Measurements from ENCODE around the gene TGFBI. TPM values are rescaled to one million over a fixed set of nuclear protein-coding genes. Genes with fewer than 3 reads are reported as not detected.

TGFBI gene
- total and polyA plus RNA-seq, 9 of the 15 experiments (the other 6 are each of a cell fraction or from before 2014, with no cell fraction given): 0.05 to 0.62 (median 0.08) TPM; not detected in 6

DNA sequence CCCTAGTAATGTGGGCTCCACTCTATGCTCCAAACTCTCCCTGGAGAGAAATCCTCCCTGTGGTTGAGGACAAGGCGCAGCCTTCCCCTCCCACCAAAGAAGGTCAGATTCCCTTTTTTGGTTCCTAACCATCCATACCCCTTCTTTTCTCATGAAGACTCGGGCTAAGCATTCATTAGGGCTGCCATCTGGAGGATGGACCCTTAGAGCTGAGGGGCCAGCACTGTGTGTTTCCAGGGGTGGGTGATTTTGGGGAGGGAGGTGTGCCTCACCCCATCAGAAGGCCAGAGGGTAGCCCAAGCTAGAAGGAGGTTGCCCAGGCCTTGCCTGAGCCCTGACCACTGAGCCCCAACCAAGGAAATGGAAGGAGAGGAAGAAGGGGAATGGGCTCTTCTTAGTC is 36.8 kb downstream of the TGFBI start:
- H3K9ac ChIP-seq (ENCODE audit: insufficient read depth in 1 of 2, low read depth in 2 of 2, low read length in 2 of 2): no peak overlapping the region
- no peaks in the 10 kb centered on the region; the same call in 1 of the 2 replicates for H4K20me1 ChIP-seq (replicated peaks; ENCODE audit: control insufficient read depth, insufficient read depth, low read length)
- intact Hi-C loops (cut with micrococcal nuclease) (no loop called here), in situ Hi-C loops (cut with MboI) (no loop called here)
- DNase-seq (ENCODE audit: extremely low read depth in 1 of 4, low spot score in 3 of 4): no peak
- H3K9me3 ChIP-seq (replicated peaks; ENCODE audit: control insufficient read depth, insufficient read depth, low read depth, low read length): no peaks in the 10 kb centered on the region
- FAIRE-seq: no peak
- H3K27me3 ChIP-seq (ENCODE audit: control insufficient read depth in 2 of 2, insufficient read depth in 2 of 2, low read length in 2 of 2): peaks cover 10 to 25% of the 10 kb centered on the region in 2 experiments; a peak in 4 of 5 replicates
- H3K36me3 ChIP-seq (ENCODE audit: control insufficient read depth, insufficient read depth, low read length): no peaks in the 10 kb centered on the region
- ATAC-seq: no peak
- no peaks in the 10 kb centered on the region for H3K9me1 ChIP-seq (ENCODE audit: control insufficient read depth, insufficient read depth, low read length)
- H3K79me2 ChIP-seq (ENCODE audit: control insufficient read depth, insufficient read depth, low read length): no peaks in the 10 kb centered on the region
- TF ChIP-seq ESRRB (CRISPR knock-in tag; IDR thresholded peaks at IDR 0.05; ENCODE audit: borderline replicate concordance) (no peak), SREBF2 (CRISPR knock-in tag; IDR thresholded peaks at IDR 0.05) (no peak), SPI1 (IDR thresholded peaks at IDR 0.05; ENCODE audit: borderline replicate concordance, low read depth, low read length) (no peak), NR2C1 (IDR thresholded peaks at IDR 0.05) (no peak), NR2C1 (tag; IDR thresholded peaks at IDR 0.05) (no peak), L3MBTL2 (IDR thresholded peaks at IDR 0.05) (no peak), RHOXF2B (CRISPR knock-in tag; conservative IDR thresholded peaks at IDR 0.05) (no peak), HCFC1 (IDR thresholded peaks at IDR 0.05; ENCODE audit: low read depth, low read length) (no peak), DNMT1 (IDR thresholded peaks at IDR 0.05) (no peak), PURB (CRISPR knock-in tag; IDR thresholded peaks at IDR 0.05; ENCODE audit: low read depth) (no peak), NFYB (IDR thresholded peaks at IDR 0.05; ENCODE audit: extremely low read depth, insufficient read length) (no peak), CXXC5 (CRISPR knock-in tag; IDR thresholded peaks at IDR 0.05) (no peak), RBM17 (IDR thresholded peaks at IDR 0.05; ENCODE audit: borderline replicate concordance, low read depth, low read length) (no peak), PTRF (tag; IDR thresholded peaks at IDR 0.05) (no peak), XRCC4 (IDR thresholded peaks at IDR 0.05; ENCODE audit: extremely low read depth, insufficient read depth, insufficient read length) (no peak), HDAC3 (IDR thresholded peaks at IDR 0.05; ENCODE audit: borderline replicate concordance, partially characterized antibody) (no peak)
- TF ChIP-seq, protein P1, sequence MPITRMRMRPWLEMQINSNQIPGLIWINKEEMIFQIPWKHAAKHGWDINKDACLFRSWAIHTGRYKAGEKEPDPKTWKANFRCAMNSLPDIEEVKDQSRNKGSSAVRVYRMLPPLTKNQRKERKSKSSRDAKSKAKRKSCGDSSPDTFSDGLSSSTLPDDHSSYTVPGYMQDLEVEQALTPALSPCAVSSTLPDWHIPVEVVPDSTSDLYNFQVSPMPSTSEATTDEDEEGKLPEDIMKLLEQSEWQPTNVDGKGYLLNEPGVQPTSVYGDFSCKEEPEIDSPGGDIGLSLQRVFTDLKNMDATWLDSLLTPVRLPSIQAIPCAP (CRISPR knock-in tag; IDR thresholded peaks at IDR 0.05; ENCODE audit: borderline replicate concordance): no peak
- TF ChIP-seq, protein P2, sequence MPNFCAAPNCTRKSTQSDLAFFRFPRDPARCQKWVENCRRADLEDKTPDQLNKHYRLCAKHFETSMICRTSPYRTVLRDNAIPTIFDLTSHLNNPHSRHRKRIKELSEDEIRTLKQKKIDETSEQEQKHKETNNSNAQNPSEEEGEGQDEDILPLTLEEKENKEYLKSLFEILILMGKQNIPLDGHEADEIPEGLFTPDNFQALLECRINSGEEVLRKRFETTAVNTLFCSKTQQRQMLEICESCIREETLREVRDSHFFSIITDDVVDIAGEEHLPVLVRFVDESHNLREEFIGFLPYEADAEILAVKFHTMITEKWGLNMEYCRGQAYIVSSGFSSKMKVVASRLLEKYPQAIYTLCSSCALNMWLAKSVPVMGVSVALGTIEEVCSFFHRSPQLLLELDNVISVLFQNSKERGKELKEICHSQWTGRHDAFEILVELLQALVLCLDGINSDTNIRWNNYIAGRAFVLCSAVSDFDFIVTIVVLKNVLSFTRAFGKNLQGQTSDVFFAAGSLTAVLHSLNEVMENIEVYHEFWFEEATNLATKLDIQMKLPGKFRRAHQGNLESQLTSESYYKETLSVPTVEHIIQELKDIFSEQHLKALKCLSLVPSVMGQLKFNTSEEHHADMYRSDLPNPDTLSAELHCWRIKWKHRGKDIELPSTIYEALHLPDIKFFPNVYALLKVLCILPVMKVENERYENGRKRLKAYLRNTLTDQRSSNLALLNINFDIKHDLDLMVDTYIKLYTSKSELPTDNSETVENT (CRISPR knock-in tag; IDR thresholded peaks at IDR 0.05): no peak
- TF ChIP-seq, protein P3, sequence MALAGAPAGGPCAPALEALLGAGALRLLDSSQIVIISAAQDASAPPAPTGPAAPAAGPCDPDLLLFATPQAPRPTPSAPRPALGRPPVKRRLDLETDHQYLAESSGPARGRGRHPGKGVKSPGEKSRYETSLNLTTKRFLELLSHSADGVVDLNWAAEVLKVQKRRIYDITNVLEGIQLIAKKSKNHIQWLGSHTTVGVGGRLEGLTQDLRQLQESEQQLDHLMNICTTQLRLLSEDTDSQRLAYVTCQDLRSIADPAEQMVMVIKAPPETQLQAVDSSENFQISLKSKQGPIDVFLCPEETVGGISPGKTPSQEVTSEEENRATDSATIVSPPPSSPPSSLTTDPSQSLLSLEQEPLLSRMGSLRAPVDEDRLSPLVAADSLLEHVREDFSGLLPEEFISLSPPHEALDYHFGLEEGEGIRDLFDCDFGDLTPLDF (CRISPR knock-in tag; IDR thresholded peaks at IDR 0.05): no peak
- H3K27ac ChIP-seq (ENCODE audit: extremely low read depth, low read depth, low read length): no peak overlapping the region
- H2AFZ ChIP-seq (ENCODE audit: low read depth, low read length): no peak overlapping the region
- H3K4me1 ChIP-seq (replicated peaks in 1 of 2; ENCODE audit: control insufficient read depth in 2 of 2, insufficient read depth in 2 of 2, low read length in 2 of 2): no peaks in the 10 kb centered on the region; a peak in 1 of 5 replicates
- POLR2A ChIA-PET: interaction anchor here (0.8 to 0.9 kb wide), 2 partner anchors 9 to 114 kb away, joined by 4 read pairs; no protein-coding TSS in a partner anchor
- no peak overlapping the region for H3K4me3 ChIP-seq
- WGBS (ENCODE audit: insufficient coverage, low coverage, missing lambda C conversion rate): 10% methylated on average over 2 of the region's 2 CpGs
- no TSS peak for BruUV-seq (replicated peaks)
- H3K4me2 ChIP-seq (ENCODE audit: insufficient read depth, low read length): no peak overlapping the region
- CTCF ChIA-PET (ENCODE audit: low intra/inter-chr PET ratio): interaction anchor here (2.2 kb wide), 1 partner anchor 146 kb away, joined by 12 read pairs; no protein-coding TSS in a partner anchor
